SW480 (cell line): ENCODE measurements around the gene HES5.

Experiments used
- DNase-seq: peaks from one replicate; pipeline ENCODE4 v3.0.0-alpha.2; 2016; ENCODE audit warnings: low spot score

The HES5 gene

GRCh38 chr1:2546515-2547209 is 16.6 kb upstream of the HES5 start:
- peak; percentile 95 for DNase-seq

GRCh38 chr1:2545754-2546514 is 15.9 kb upstream of the HES5 start:
- DNase-seq, result peak; percentile 95

- DNase-seq, result peak; percentile 49
Measured at GRCh38 chr1:2544875-2545640, 15.0 kb upstream of the HES5 start.

- no peak for DNase-seq
Measured at GRCh38 chr1:2544093-2544874, 14.2 kb upstream of the HES5 start.

GRCh38 chr1:2543543-2544092 is 13.6 kb upstream of the HES5 start:
- DNase-seq, result no peak

GRCh38 chr1:2542246-2542915 is 12.3 kb upstream of the HES5 start:
- DNase-seq, result no peak

DNA sequence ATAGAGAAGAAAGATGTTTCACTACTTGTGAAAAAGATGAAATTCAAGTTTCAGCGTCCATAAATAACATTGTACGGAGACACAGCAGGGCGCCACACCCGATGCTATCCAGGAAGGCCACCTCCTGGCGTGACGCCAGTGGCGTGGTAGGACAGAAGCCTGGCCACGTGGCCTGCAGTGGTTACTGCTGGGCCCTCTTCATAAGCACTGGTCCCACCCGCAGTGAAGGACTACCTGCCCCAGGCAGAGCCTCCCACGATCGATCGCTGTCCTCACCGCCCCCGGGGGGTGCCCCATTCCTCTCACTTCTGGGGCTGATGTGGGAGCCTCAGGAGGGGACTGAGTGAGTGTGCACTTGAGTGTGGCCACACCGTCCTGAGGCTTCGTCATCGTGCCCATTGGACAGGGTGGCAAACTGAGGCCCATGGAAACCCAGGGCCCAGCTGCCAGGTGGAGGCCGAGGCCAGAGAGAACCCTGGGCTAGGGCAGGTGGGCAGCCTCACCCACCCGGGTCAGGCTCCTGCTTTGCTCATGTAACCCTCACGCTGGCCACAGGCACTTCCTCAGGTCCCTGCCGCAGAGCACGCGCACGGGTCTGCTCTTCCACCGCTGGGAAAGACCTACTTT is 11.7 kb upstream of the HES5 start:
- peak; percentile 53 for DNase-seq

DNA sequence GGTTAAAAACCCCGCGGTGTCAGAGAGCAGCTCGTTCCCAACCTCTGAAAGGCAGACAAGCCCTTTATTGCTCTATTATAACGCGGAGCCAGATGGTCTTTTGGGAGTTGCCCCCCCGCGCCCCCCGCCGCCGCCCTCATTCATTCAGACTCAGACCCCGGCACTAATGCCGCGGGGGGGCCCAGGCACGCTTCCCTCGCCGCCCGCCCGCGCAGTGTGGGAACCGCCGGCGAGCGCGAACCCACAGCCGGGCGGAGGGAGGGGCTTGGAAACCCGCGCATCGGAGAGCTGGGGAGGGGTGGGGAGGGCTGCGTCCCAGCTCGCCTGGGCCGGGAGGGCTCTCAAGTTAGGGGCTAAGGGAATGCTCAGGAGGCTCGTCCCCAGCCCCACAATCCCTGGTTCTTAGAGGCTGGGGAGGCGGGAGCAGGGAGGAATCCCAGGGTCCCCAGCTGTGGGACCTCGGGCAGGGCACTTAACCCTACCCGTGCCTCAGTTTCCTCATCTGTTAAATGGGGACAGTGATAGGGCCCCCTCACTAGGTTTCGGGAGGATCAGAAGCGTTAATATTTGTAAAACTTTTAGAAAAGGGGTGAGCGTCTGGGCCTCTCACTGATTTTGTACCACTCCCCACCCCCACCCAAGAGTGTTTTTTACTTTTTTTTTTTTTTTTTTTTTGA is 10.9 kb upstream of the HES5 start:
- no peak for DNase-seq

DNA sequence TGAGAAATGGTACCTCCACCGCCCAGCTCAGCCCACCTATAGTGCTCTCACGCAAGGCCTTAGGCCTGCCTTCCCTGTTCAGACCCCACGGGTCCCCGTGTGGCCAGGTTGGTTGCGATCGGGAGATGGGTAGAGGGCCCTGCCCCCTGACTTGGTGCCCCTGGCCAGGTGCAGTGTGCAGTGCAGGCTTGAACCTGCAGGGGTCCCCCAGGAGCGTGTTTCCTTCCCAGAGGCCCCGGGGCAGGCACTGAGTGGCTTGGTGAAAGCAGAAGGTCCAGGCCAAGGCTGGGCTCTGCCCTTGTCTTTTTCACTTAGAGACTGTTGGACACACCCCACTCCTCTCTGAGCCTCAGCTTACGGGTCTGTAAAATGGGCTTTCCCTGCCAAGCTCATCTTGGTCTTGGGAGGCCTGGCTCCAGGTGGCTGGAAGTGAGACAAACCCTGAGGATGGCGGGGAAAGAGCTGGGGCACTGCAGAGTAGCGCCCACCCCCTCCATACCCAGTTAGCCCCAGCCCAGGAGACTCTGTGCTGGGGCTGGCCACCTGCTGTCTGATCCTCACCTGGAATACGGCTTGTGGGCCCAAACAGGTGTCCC is 9.3 kb upstream of the HES5 start:
- no peak for DNase-seq

- no peak for DNase-seq
Measured at GRCh38 chr1:2538872-2539271, 8.8 kb upstream of the HES5 start.

DNA sequence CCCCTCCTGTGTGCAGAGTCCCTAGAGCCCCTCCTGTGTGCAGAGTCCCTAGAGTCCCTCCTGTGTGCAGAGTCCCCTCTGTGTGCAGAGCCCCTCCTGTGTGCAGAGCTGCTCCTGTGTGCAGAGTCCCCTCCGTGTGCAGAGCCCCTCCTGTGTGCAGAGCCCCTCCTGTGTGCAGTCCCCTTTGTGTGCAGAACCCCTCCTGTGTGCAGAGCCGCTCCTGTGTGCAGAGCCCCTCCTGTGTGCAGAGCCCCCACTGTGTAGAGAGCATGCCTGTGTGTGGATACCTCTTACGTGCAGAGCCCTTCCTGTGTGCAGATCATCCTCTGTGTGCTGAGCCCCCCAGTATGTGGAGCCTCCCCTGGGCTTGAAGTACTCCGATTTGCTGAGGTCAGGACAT is 8.3 kb upstream of the HES5 start:
- DNase-seq, result no peak

GRCh38 chr1:2537784-2538115 is 7.7 kb upstream of the HES5 start:
- no peak for DNase-seq

DNA sequence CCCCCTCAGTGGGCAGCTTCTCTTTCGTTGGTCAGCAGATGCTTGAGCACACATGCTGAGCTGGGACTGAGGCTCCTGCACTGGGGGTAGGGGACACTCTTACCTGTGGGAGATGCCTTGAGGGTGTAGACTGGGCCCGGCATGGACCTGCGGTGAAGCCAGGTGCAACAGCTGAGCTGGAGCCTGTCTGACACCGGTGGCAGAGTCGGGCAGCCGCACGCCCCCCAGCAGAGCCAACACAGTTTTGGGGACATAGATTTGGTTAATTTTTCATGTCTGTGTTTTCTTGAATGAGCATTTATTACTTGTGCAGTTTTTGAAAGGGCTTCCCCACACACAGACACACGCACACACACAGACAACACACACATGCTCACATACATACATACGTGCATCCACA is 5.9 kb upstream of the HES5 start:
- DNase-seq, result no peak

DNA sequence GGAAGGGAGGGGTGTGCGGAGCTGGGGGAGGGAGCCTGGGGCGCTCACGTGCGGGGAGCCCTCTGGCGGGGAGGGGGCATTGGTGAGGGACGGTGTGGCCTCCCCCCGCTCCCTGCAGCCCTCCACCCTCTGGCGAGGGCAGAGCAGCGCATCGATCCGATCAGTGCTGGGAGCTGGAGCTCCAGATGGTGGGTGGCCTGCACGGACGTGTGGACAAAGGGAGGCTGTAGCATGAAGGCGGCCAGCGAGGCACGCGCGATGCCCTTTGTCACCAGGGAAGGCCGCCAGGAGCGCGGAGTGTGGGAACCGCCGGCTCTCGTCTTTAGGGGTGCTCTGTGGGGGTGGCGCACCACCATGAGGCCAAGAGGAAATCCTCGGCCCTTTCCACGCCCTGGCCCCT is 5.4 kb upstream of the HES5 start:
- no peak for DNase-seq

GRCh38 chr1:2534687-2535441 is 4.8 kb upstream of the HES5 start:
- peak; percentile 69 for DNase-seq

- no peak for DNase-seq
Measured at GRCh38 chr1:2534315-2534686, 4.2 kb upstream of the HES5 start.

DNA sequence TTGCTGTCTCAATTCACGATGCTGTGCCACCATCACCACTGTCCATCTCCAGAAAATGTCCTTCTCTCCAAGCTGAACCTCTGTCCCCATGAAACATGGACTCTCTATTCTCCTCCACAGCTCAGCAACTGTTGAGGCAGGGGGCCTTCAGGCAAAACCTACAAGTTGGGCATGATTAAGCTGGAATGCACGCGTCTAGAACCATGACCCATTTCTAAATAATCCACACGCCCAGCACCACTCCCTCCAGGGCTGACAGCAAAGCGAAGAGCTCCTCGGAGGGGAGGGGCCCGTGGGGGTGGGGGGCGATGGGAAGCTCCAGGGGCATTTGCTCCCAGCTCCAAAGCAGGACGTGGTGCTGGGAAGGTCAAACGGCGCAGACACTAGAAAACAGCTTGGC is 3.3 kb upstream of the HES5 start:
- DNase-seq, result no peak

GRCh38 chr1:2532485-2533160 is 2.6 kb upstream of the HES5 start:
- no peak for DNase-seq
